ENCODE measurements around the gene BSDC1. TPM values are rescaled to one million over a fixed set of nuclear protein-coding genes. Genes with fewer than 3 reads are reported as not detected.

Gene BSDC1
- total RNA-seq, 1 experiment from 2014 or later: 33.2 TPM

DNA sequence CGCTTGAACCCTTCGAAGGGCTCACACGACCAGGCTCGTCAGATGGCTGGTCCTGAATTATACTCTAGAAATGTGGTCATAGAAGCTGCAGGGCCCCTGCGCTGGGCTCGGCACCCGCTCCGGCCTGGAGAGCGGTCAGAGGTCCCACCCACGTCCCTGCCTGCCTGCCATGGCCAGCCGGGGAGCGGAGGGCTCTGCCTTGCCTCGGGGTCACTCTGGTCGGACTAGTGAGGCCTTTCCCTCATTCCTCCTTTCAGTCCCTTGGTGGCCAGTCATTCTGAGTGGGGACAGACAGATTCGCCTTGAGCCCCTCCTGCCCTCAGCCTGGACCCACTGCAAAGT is 57.7 kb downstream of the BSDC1 start:
- no peak overlapping the region for H3K27ac Mint-ChIP-seq (ENCODE audit: unreplicated experiment)
- no peaks in the 10 kb centered on the region for H3K9me3 Mint-ChIP-seq (ENCODE audit: unreplicated experiment)
- Histone ChIP-seq H3K4me1 (peaks cover 22% of the 10 kb centered on the region), H3K4me3 (ENCODE audit: low read depth, low read length) (peak overlapping the region; percentile 79), H3K36me3 (ENCODE audit: control insufficient read depth, insufficient read depth, low read length) (0 out of 2 replicates have a peak, but pooled peaks cover 2% of the 10 kb centered on the region), H3K27me3 (replicated peaks; ENCODE audit: control insufficient read depth, insufficient read depth, low read length) (no peaks in the 10 kb centered on the region), H3K9me3 (no peaks in the 10 kb centered on the region)
- intact Hi-C loops (cut with micrococcal nuclease; ENCODE audit: unreplicated experiment): no loop called here
- H3K36me3 Mint-ChIP-seq (ENCODE audit: insufficient read depth, unreplicated experiment): peaks cover 51% of the 10 kb centered on the region
- no peak for DNase-seq
- no peaks in the 10 kb centered on the region for H3K27me3 Mint-ChIP-seq (ENCODE audit: insufficient read depth, unreplicated experiment)
- CTCF ChIA-PET: interaction anchor here (0.5 to 0.8 kb wide), 2 partner anchors 15 to 108 kb away, joined by 3 to 9 read pairs; no protein-coding TSS in a partner anchor
- H3K4me3 Mint-ChIP-seq (ENCODE audit: unreplicated experiment): peak overlapping the region; percentile 83
- POLR2A ChIA-PET: interaction anchor here (0.5 to 1.7 kb wide), 10 partner anchors 8 to 314 kb away, joined by 3 to 17 read pairs (median 6); partner anchors contain the start of genes BSDC1, HDAC1 and RBBP4
- TF ChIP-seq, protein P1, sequence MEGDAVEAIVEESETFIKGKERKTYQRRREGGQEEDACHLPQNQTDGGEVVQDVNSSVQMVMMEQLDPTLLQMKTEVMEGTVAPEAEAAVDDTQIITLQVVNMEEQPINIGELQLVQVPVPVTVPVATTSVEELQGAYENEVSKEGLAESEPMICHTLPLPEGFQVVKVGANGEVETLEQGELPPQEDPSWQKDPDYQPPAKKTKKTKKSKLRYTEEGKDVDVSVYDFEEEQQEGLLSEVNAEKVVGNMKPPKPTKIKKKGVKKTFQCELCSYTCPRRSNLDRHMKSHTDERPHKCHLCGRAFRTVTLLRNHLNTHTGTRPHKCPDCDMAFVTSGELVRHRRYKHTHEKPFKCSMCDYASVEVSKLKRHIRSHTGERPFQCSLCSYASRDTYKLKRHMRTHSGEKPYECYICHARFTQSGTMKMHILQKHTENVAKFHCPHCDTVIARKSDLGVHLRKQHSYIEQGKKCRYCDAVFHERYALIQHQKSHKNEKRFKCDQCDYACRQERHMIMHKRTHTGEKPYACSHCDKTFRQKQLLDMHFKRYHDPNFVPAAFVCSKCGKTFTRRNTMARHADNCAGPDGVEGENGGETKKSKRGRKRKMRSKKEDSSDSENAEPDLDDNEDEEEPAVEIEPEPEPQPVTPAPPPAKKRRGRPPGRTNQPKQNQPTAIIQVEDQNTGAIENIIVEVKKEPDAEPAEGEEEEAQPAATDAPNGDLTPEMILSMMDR (IDR thresholded peaks at IDR 0.05; ENCODE audit: insufficient read depth in 1 of 2, low read depth in 1 of 2, low read length in 1 of 2, severe bottlenecking in 1 of 2, unreplicated experiment in 1 of 2): no peak
- no TSS peak for BruUV-seq (replicated peaks)
- H3K4me1 Mint-ChIP-seq (ENCODE audit: low read depth, unreplicated experiment): peaks cover 21% of the 10 kb centered on the region

DNA sequence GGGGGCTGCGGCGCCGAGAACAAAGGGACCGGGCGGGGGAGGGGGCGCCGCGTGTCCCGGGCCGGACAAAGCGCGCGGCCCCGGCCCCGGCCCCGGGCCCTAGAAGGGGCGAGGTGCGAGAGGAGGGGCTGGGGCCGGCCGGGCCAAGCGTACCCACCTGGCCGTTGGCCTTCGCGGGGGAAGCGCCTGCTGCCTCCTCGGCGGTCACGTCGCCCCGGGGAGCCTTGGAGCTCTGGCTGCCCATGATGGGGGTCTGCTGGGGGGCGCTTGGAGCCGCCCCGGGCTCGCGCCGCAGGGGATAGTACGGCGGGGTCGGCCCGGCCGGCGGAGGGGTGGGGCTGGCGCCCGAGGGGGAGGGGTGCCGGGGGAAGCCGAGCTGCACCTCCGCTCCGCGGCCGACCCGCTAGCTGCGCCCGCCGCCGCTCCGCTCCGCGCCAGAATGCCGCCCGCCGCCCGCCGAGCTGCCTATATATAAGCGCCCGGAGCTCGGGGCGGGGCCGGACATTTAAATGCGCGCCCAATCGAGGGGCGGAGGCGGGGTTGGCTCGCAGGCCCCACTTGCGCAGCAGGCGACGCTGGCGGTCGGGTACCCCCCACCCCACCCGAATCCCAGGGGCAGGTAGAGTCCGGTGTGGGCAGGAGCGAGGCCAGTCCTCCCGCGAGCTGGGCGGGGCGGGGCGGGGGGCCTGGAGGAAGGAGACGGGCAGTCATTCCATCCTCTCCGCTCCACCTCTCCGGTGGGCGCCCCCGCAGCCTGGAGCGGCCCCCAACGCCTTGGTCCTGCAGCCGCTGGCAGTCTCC is 58.3 kb downstream of the BSDC1 start, which contains the start of gene MARCKSL1:
Gene MARCKSL1, minus strand, starts transcription at position 444 of the 801 bp plus-strand sequence. Its CDS starts 200 bp downstream, at position 244.
- Mint-ChIP-seq H3K9me3 (ENCODE audit: unreplicated experiment) (no peaks in the 10 kb centered on the region), H3K27ac (ENCODE audit: unreplicated experiment) (peak within 1 kb of the TSS; percentile 59), H3K4me1 (ENCODE audit: low read depth, unreplicated experiment) (peaks cover 21% of the 10 kb centered on the region), H3K36me3 (ENCODE audit: insufficient read depth, unreplicated experiment) (peaks cover 57% of the 10 kb centered on the region), H3K4me3 (ENCODE audit: unreplicated experiment) (peak within 1 kb of the TSS; percentile 83), H3K27me3 (ENCODE audit: insufficient read depth, unreplicated experiment) (no peaks in the 10 kb centered on the region)
- POLR2A ChIA-PET: interaction anchor here (0.5 to 1.7 kb wide), 15 partner anchors 9 to 315 kb away, joined by 3 to 17 read pairs (median 6); partner anchors contain the start of genes BSDC1, HDAC1 and RBBP4
- H3K27me3 ChIP-seq (replicated peaks; ENCODE audit: control insufficient read depth, insufficient read depth, low read length): no peaks in the 10 kb centered on the region
- BruUV-seq (replicated peaks): no TSS peak
- peak within 1 kb of the TSS; percentile 79 for H3K4me3 ChIP-seq (ENCODE audit: low read depth, low read length)
- H3K36me3 ChIP-seq (ENCODE audit: control insufficient read depth, insufficient read depth, low read length): 0 out of 2 replicates have a peak, but pooled peaks cover 2% of the 10 kb centered on the region
- TF ChIP-seq, protein P1 (IDR thresholded peaks at IDR 0.05; ENCODE audit: insufficient read depth in 1 of 2, low read depth in 1 of 2, low read length in 1 of 2, severe bottlenecking in 1 of 2, unreplicated experiment in 1 of 2): no peak
- CTCF ChIA-PET: interaction anchor here (0.5 to 0.8 kb wide), 2 partner anchors 14 to 107 kb away, joined by 3 to 9 read pairs; no protein-coding TSS in a partner anchor
- intact Hi-C loops (cut with micrococcal nuclease; ENCODE audit: unreplicated experiment): no loop called here
- H3K9me3 ChIP-seq: no peaks in the 10 kb centered on the region
- peaks cover 22% of the 10 kb centered on the region for H3K4me1 ChIP-seq
- DNase-seq: peak; percentile 70 to 84

DNA sequence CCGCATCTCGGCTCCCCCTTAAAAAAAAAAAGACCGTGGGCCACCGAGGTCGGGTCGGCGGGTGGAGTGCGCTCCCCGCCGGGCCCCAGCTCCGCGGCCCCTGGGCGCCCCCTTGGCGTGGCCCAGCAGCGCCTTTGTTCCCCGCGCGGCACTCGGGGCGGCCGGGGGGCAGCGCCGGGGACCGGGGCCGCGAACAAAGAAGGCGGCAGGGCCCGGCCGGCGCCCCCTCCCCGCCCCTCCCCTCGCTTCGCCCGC is 58.8 kb downstream of the BSDC1 start:
- TF ChIP-seq, protein P1 (IDR thresholded peaks at IDR 0.05; ENCODE audit: insufficient read depth in 1 of 2, low read depth in 1 of 2, low read length in 1 of 2, severe bottlenecking in 1 of 2, unreplicated experiment in 1 of 2): no peak
- DNase-seq: no peak
- peaks cover 2% of the 10 kb centered on the region; the same call in 1 of the 2 replicates for H3K36me3 ChIP-seq (ENCODE audit: control insufficient read depth, insufficient read depth, low read length)
- Mint-ChIP-seq H3K9me3 (ENCODE audit: unreplicated experiment) (no peaks in the 10 kb centered on the region), H3K4me3 (ENCODE audit: unreplicated experiment) (peak overlapping the region; percentile 83), H3K4me1 (ENCODE audit: low read depth, unreplicated experiment) (peaks cover 21% of the 10 kb centered on the region), H3K36me3 (ENCODE audit: insufficient read depth, unreplicated experiment) (peaks cover 62% of the 10 kb centered on the region), H3K27me3 (ENCODE audit: insufficient read depth, unreplicated experiment) (no peaks in the 10 kb centered on the region), H3K27ac (ENCODE audit: unreplicated experiment) (no peak overlapping the region)
- intact Hi-C loops (cut with micrococcal nuclease; ENCODE audit: unreplicated experiment): no loop called here
- BruUV-seq (replicated peaks): no TSS peak
- H3K4me1 ChIP-seq: peaks cover 22% of the 10 kb centered on the region
- no peaks in the 10 kb centered on the region for H3K9me3 ChIP-seq
- H3K27me3 ChIP-seq (replicated peaks; ENCODE audit: control insufficient read depth, insufficient read depth, low read length): no peaks in the 10 kb centered on the region
- H3K4me3 ChIP-seq (ENCODE audit: low read depth, low read length): peak overlapping the region; percentile 79
- ChIA-PET CTCF (no interaction called here), POLR2A (interaction anchor here (0.5 to 1.7 kb wide), 13 partner anchors 10 to 315 kb away, joined by 3 to 17 read pairs (median 6); partner anchors contain the start of genes BSDC1, HDAC1 and RBBP4)
